Activated naive CD4-positive, alpha-beta T cell treated with Interleukin-2 at 50 U/mL for 16 hours (primary cell): ENCODE results near the gene HIVEP3.
A peak's percentile ranks its signal among the peaks of the same experiment; 100 is the strongest.

Experiments used
- DNase-seq: peaks from one replicate; pipeline ENCODE4 v3.0.0-alpha.2; 2020

Gene HIVEP3

GRCh38 chr1:41891199-41891896, 27.4 kb downstream of the HIVEP3 start:
- peak; percentile 60 for DNase-seq

- DNase-seq, result no peak
Observed at GRCh38 chr1:41890825-41891198, 27.9 kb downstream of the HIVEP3 start.

GRCh38 chr1:41889506-41890414, 29.0 kb downstream of the HIVEP3 start:
- DNase-seq, result no peak

- DNase-seq, result no peak
Observed at GRCh38 chr1:41888756-41889155, 30.0 kb downstream of the HIVEP3 start.

- DNase-seq, result no peak
Observed at GRCh38 chr1:41887365-41887764, 31.4 kb downstream of the HIVEP3 start.

- DNase-seq, result no peak
Observed at GRCh38 chr1:41884256-41885230, 34.2 kb downstream of the HIVEP3 start.

GRCh38 chr1:41883507-41883906, 35.2 kb downstream of the HIVEP3 start:
- no peak for DNase-seq

GRCh38 chr1:41882486-41882885, 36.2 kb downstream of the HIVEP3 start:
- DNase-seq, result no peak

GRCh38 chr1:41882068-41882477, 36.6 kb downstream of the HIVEP3 start:
- no peak for DNase-seq

GRCh38 chr1:41880950-41881885, 37.5 kb downstream of the HIVEP3 start:
- DNase-seq, result no peak

- DNase-seq, result no peak
Observed at GRCh38 chr1:41880261-41880660, 38.5 kb downstream of the HIVEP3 start.

GRCh38 chr1:41879617-41880016, 39.1 kb downstream of the HIVEP3 start:
- DNase-seq, result no peak

GRCh38 chr1:41878911-41879310, 39.8 kb downstream of the HIVEP3 start:
- DNase-seq, result no peak

GRCh38 chr1:41878495-41878894, 40.2 kb downstream of the HIVEP3 start:
- no peak for DNase-seq

- no peak for DNase-seq
Observed at GRCh38 chr1:41876576-41877445, 41.9 kb downstream of the HIVEP3 start.

GRCh38 chr1:41875487-41875886, 43.2 kb downstream of the HIVEP3 start:
- DNase-seq, result no peak

GRCh38 chr1:41874903-41875411, 43.8 kb downstream of the HIVEP3 start:
- no peak for DNase-seq

- no peak for DNase-seq
Observed at GRCh38 chr1:41874151-41874719, 44.5 kb downstream of the HIVEP3 start.

- DNase-seq, result no peak
Observed at GRCh38 chr1:41872074-41872473, 46.6 kb downstream of the HIVEP3 start.

- DNase-seq, result no peak
Observed at GRCh38 chr1:41870076-41870562, 48.6 kb downstream of the HIVEP3 start.
